BE2C (cell line): ENCODE results near the gene TNPO1.
"Not testable (repeated sequence)": the region's sequence is repeated elsewhere in the genome, so short reads cannot be mapped to it uniquely, and the experiment has no call there.

Experiments
- DNase-seq: peaks from one replicate; pipeline ENCODE4 v3.0.0-alpha.2; 2020
- H3K27me3 ChIP-seq: fragments of 250-450 bp; sonication (Bioruptor Pico); 2 replicates; pipeline ENCODE4 v1.5.1; 2020; ENCODE audit warnings: mild to moderate bottlenecking
- H3K36me3 ChIP-seq: fragments of 250-450 bp; sonication (Bioruptor Pico); 2 replicates; pipeline ENCODE4 v1.5.1; 2020; ENCODE audit warnings: mild to moderate bottlenecking
- H3K4me1 ChIP-seq: fragments of 250-450 bp; sonication (Bioruptor Pico); 2 replicates; pipeline ENCODE4 v1.5.1; 2020
- H3K4me3 ChIP-seq: 2 replicates; pipeline ENCODE4 v1.5.1; 2011; ENCODE audit warnings: low read depth, low read length
- H3K9me3 ChIP-seq: fragments of 250-450 bp; sonication (Bioruptor Pico); 2 replicates; pipeline ENCODE4 v1.5.1; 2020
- CTCF ChIP-seq: IDR thresholded peaks from 2 replicates; pipeline ENCODE4 v1.5.1; 2012; ENCODE audit warnings: mild to moderate bottlenecking, low read depth, low read length

The TNPO1 gene

GRCh38 chr5:72784129-72784528 is 32.3 kb upstream of the TNPO1 start:
- H3K4me1 ChIP-seq: peaks cover 3% of the 10 kb centered on the region; the same call in 1 of the 2 replicates
- no peaks in the 10 kb centered on the region for H3K9me3 ChIP-seq
- H3K36me3 ChIP-seq: no peaks in the 10 kb centered on the region
- H3K27me3 ChIP-seq: no peaks in the 10 kb centered on the region
- TF ChIP-seq CTCF: no peak
- H3K4me3 ChIP-seq: no peak overlapping the region
- no peak for DNase-seq

GRCh38 chr5:72785801-72786200 is 30.7 kb upstream of the TNPO1 start:
- no peaks in the 10 kb centered on the region for H3K9me3 ChIP-seq
- DNase-seq: no peak
- H3K36me3 ChIP-seq: no peaks in the 10 kb centered on the region
- no peak for TF ChIP-seq CTCF
- H3K27me3 ChIP-seq: no peaks in the 10 kb centered on the region
- H3K4me3 ChIP-seq: no peak overlapping the region
- peaks cover 6% of the 10 kb centered on the region; the same call in 1 of the 2 replicates for H3K4me1 ChIP-seq

GRCh38 chr5:72786676-72787075 is 29.8 kb upstream of the TNPO1 start:
- TF ChIP-seq CTCF: no peak
- Histone ChIP-seq H3K36me3 (no peaks in the 10 kb centered on the region), H3K9me3 (no peaks in the 10 kb centered on the region), H3K4me1 (peaks cover 6% of the 10 kb centered on the region; the same call in 1 of the 2 replicates), H3K27me3 (no peaks in the 10 kb centered on the region), H3K4me3 (no peak overlapping the region)
- no peak for DNase-seq

GRCh38 chr5:72788866-72789505 is 27.5 kb upstream of the TNPO1 start:
- no peak for DNase-seq
- H3K27me3 ChIP-seq: no peaks in the 10 kb centered on the region
- no peak for TF ChIP-seq CTCF

GRCh38 chr5:72790186-72790585 is 26.3 kb upstream of the TNPO1 start:
- no peak for TF ChIP-seq CTCF
- H3K9me3 ChIP-seq: no peaks in the 10 kb centered on the region
- no peak overlapping the region for H3K4me3 ChIP-seq
- no peaks in the 10 kb centered on the region for H3K36me3 ChIP-seq
- peaks cover 6% of the 10 kb centered on the region; the same call in 1 of the 2 replicates for H3K4me1 ChIP-seq
- no peaks in the 10 kb centered on the region for H3K27me3 ChIP-seq
- DNase-seq: no peak

More at GRCh38 chr5:72788866-72789505, 27.5 kb upstream of the TNPO1 start:
- Histone ChIP-seq H3K9me3 (no peaks in the 10 kb centered on the region), H3K36me3 (no peaks in the 10 kb centered on the region), H3K4me3 (no peak overlapping the region), H3K4me1 (peaks cover 6% of the 10 kb centered on the region; the same call in 1 of the 2 replicates)

- not testable (repeated sequence) for H3K36me3 ChIP-seq, H3K4me3 ChIP-seq, DNase-seq, H3K4me1 ChIP-seq, H3K9me3 ChIP-seq, H3K27me3 ChIP-seq
Measured at GRCh38 chr5:72792662-72793061, 23.8 kb upstream of the TNPO1 start.
